ENCODE measurements around the gene SLC51A. TPM values are rescaled to one million over a fixed set of nuclear protein-coding genes. Genes with fewer than 3 reads are reported as not detected.
"Not testable (repeated sequence)": the region's sequence is repeated elsewhere in the genome, so short reads cannot be mapped to it uniquely, and the experiment has no call there.

The SLC51A gene
- total and polyA plus RNA-seq, 7 donors, result 0.31 to 0.44 (median 0.39) TPM; not detected in 3

GRCh38 chr3:196202516-196202970, 13.8 kb upstream of the SLC51A start:
- DNase-seq, result peak; percentile 60 to 63
- Histone ChIP-seq H3K4me3 (no peak overlapping the region), H3K4me1 (no peaks in the 10 kb centered on the region), H3K27me3 (ENCODE audit: insufficient read depth in 3 of 3, low read length in 2 of 3) (peaks cover 0 to 5% (median 2%) of the 10 kb centered on the region in 3 donors), H3K9me3 (no peaks in the 10 kb centered on the region), H3K36me3 (ENCODE audit: insufficient read depth in 1 of 2, low read depth in 1 of 2) (no peaks in the 10 kb centered on the region), H3K27ac (no peak overlapping the region)
- peak in 2 of 4 donors; percentile 32 to 35 for ATAC-seq
- intact Hi-C loops (cut with DNase I), result no loop called here
- TF ChIP-seq, protein P1, sequence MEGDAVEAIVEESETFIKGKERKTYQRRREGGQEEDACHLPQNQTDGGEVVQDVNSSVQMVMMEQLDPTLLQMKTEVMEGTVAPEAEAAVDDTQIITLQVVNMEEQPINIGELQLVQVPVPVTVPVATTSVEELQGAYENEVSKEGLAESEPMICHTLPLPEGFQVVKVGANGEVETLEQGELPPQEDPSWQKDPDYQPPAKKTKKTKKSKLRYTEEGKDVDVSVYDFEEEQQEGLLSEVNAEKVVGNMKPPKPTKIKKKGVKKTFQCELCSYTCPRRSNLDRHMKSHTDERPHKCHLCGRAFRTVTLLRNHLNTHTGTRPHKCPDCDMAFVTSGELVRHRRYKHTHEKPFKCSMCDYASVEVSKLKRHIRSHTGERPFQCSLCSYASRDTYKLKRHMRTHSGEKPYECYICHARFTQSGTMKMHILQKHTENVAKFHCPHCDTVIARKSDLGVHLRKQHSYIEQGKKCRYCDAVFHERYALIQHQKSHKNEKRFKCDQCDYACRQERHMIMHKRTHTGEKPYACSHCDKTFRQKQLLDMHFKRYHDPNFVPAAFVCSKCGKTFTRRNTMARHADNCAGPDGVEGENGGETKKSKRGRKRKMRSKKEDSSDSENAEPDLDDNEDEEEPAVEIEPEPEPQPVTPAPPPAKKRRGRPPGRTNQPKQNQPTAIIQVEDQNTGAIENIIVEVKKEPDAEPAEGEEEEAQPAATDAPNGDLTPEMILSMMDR (IDR thresholded peaks at IDR 0.05), result no peak
- 40 to 63% (median 57%) methylated on average over 21 of the region's 21 CpGs for WGBS, 3 donors

- Histone ChIP-seq H3K4me1 (no peaks in the 10 kb centered on the region), H3K27ac (no peak overlapping the region), H3K9me3 (no peaks in the 10 kb centered on the region), H3K36me3 (ENCODE audit: insufficient read depth in 1 of 2, low read depth in 1 of 2) (no peaks in the 10 kb centered on the region), H3K27me3 (ENCODE audit: insufficient read depth in 3 of 3, low read length in 2 of 3) (peaks cover 0 to 5% (median 2%) of the 10 kb centered on the region in 3 donors), H3K4me3 (no peak overlapping the region)
- DNase-seq (no peak), ATAC-seq (no peak)
- intact Hi-C loops (cut with DNase I), result no loop called here
- WGBS, 3 donors, result 93 to 98% (median 93%) methylated on average over 3 of the region's 3 CpGs
- TF ChIP-seq, protein P1 (IDR thresholded peaks at IDR 0.05), result no peak
These were observed 12.5 kb upstream of the SLC51A start for GRCh38 chr3:196203846-196204245.

DNA sequence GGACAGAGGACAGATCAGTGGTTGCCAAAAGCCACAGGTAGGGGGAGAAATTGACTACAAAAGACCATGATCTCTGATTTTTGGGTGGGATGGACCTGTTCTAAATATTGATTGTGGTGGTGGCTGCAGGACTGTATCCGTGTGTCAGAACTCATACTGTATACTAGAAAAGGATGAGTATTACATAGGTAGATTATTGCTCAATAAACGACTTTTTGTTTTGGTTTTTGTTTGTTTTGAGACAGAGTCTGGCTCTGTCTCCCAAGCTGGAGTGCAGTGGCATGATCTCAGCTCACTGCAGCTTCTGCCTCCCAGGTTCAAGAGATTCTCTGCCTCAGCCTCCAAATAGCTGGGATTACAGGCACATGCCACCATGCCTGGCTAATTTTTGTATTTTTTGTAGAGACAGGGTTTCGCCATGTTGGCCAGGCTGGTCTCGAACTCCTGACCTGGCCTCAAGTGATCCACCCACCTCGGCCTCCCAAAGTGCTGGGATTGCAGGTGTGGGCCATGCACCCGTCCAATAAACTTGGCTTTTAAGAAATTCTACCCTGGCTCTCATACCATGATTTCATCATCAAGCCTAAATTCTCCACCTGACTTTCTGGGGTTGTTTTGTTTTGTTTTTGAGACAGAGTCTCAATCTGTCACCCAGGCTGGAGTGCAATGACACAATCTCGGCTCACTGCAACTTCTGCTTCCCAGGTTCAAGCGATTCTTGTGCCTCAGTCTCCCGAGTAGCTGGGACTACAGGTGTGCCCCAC, 10.7 kb upstream of the SLC51A start:
- H3K36me3 ChIP-seq (ENCODE audit: insufficient read depth in 1 of 2, low read depth in 1 of 2); H3K4me3 ChIP-seq; ATAC-seq; DNase-seq; H3K9me3 ChIP-seq; H3K4me1 ChIP-seq; intact Hi-C loops (cut with DNase I); H3K27me3 ChIP-seq (ENCODE audit: insufficient read depth in 3 of 3, low read length in 2 of 3); H3K27ac ChIP-seq: not testable (repeated sequence)
- WGBS, 3 donors, result 90 to 91% (median 90%) methylated on average over 9 of the region's 9 CpGs

GRCh38 chr3:196207159-196207832, 9.0 kb upstream of the SLC51A start:
- Histone ChIP-seq H3K27ac (no peak overlapping the region), H3K4me3 (peak overlapping the region; percentile 53), H3K4me1 (no peaks in the 10 kb centered on the region), H3K36me3 (ENCODE audit: insufficient read depth in 1 of 2, low read depth in 1 of 2) (no peaks in the 10 kb centered on the region), H3K27me3 (ENCODE audit: insufficient read depth in 3 of 3, low read length in 2 of 3) (peaks cover 0 to 5% (median 2%) of the 10 kb centered on the region in 3 donors), H3K9me3 (no peaks in the 10 kb centered on the region)
- peak in 1 of 2 donors; percentile 66 for DNase-seq
- intact Hi-C loops (cut with DNase I), result no loop called here
- 13 to 24% (median 14%) methylated on average over 22 to 46 of the region's 70 CpGs for WGBS, 3 donors
- ATAC-seq, result peak; percentile 23 to 59 (median 41)
- TF ChIP-seq, protein P1 (IDR thresholded peaks at IDR 0.05), result no peak

All from psoas muscle (tissue), 8 donors.